Activated naive CD8-positive, alpha-beta T cell (primary cell): ENCODE data around the gene TBC1D14.

Experiments
- H3K27ac Mint-ChIP-seq: one replicate; pipeline ENCODE4 v1.8.0; 2021; ENCODE audit warnings: mixed read lengths
- H3K27me3 Mint-ChIP-seq: one replicate; pipeline ENCODE4 v1.8.0; 2021; ENCODE audit warnings: mixed read lengths
- H3K36me3 Mint-ChIP-seq: one replicate; pipeline ENCODE4 v1.8.0; 2021; ENCODE audit warnings: mixed read lengths
- H3K4me1 Mint-ChIP-seq: one replicate; pipeline ENCODE4 v1.8.0; 2021; ENCODE audit warnings: low read depth, mixed read lengths
- H3K4me3 Mint-ChIP-seq: one replicate; pipeline ENCODE4 v1.8.0; 2021; ENCODE audit warnings: mild to moderate bottlenecking, mixed read lengths
- H3K9me3 Mint-ChIP-seq: one replicate; pipeline ENCODE4 v1.8.0; 2021; ENCODE audit warnings: low read depth, mixed read lengths

TBC1D14 gene

DNA sequence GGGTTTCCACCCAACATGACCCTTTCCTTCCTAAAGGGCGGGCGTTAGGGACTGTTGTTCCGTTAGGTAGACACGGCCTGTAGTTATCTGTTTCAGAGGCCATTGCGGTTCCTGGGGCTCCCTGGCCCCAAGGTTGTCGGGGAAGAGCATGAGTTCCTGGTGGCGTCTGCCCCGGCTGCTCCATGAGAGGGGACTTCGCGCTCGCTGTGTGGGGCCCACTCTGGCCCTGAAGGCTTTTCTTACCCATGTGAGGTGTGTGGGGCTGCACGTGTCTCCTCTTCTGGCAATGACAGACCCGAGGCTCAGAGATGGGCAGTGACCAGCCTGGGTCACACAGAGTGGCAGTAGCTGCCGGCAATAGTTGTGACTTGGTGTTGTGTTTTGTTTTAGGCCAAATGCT, 142.7 kb downstream of the TBC1D14 start:
- Mint-ChIP-seq H3K4me3 (no peak overlapping the region), H3K4me1 (peaks cover 31% of the 10 kb centered on the region), H3K27me3 (no peaks in the 10 kb centered on the region), H3K9me3 (no peaks in the 10 kb centered on the region), H3K27ac (no peak overlapping the region), H3K36me3 (peaks cover 5% of the 10 kb centered on the region)

DNA sequence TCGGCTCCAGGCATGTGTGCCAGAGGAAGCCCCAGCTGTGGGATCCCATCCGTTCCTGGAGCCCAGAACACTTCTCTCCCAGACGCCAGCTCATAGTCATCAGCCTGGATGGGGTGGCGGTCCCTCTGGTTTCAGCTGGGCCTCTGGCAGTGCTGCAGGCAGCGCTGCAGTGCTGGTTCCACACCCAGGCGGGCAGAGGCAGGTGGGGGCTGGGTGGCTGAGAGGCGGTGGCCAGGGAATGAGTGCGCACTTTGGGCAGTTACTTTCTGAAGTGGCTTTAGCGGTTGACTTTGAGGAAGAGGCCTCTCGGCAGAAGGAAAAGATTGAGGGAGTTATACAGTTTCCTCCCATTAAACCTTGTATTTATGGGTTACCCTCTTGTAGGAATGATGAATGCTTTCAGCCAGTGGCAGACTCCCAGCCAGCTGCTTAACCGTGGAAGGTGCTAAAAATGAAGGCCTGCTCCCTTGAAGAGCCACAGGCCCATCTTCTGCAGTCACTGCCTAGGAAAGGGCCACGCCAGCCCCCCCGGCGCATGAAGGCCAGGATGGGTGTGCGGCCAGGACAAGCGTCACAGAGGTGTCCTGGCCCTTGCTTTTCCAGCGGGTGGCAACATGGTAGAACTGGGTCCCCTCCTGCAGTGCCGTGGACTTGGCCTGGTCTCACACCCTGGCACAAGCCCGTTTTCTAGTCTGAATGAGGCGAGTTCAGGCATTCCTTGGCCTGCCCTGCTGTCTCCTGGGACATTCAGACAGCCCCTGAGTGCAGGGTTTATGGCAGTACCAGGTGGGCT, 143.5 kb downstream of the TBC1D14 start:
- H3K4me3 Mint-ChIP-seq = no peak overlapping the region
- H3K36me3 Mint-ChIP-seq = peaks cover 5% of the 10 kb centered on the region
- H3K27ac Mint-ChIP-seq = peak overlapping the region; percentile 28
- no peaks in the 10 kb centered on the region for H3K9me3 Mint-ChIP-seq
- H3K27me3 Mint-ChIP-seq = no peaks in the 10 kb centered on the region
- peaks cover 27% of the 10 kb centered on the region for H3K4me1 Mint-ChIP-seq

DNA sequence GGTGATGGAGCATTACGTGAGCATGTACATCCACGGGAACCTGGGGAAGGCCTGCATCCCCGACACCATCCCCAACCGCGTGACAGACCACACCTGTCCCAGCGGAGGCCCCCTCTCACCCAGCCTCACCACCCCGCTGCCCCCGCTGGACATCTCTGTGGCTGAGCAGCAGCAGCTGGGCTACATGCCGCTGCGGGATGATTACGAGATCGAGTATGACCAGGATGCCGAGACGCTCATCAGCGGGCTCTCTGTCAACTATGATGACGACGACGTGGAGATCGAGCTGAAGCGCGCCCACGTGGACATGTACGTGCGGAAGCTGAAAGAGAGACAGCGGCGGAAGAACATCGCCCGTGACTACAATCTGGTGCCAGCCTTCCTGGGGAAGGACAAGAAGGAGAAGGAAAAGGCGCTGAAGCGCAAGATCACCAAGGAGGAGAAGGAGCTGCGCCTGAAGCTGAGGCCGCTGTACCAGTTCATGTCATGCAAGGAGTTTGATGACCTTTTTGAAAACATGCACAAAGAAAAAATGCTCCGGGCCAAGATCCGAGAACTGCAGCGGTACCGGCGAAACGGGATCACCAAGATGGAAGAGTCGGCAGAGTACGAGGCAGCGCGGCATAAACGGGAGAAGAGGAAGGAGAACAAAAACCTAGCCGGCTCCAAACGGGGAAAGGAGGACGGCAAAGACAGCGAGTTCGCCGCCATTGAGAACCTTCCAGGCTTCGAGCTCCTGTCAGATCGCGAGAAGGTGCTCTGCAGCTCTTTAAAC, 144.7 kb downstream of the TBC1D14 start:
- no peak overlapping the region for H3K4me3 Mint-ChIP-seq
- H3K4me1 Mint-ChIP-seq = peaks cover 22% of the 10 kb centered on the region
- peaks cover 2% of the 10 kb centered on the region for H3K36me3 Mint-ChIP-seq
- no peaks in the 10 kb centered on the region for H3K27me3 Mint-ChIP-seq
- H3K9me3 Mint-ChIP-seq = no peaks in the 10 kb centered on the region
- H3K27ac Mint-ChIP-seq = no peak overlapping the region

DNA sequence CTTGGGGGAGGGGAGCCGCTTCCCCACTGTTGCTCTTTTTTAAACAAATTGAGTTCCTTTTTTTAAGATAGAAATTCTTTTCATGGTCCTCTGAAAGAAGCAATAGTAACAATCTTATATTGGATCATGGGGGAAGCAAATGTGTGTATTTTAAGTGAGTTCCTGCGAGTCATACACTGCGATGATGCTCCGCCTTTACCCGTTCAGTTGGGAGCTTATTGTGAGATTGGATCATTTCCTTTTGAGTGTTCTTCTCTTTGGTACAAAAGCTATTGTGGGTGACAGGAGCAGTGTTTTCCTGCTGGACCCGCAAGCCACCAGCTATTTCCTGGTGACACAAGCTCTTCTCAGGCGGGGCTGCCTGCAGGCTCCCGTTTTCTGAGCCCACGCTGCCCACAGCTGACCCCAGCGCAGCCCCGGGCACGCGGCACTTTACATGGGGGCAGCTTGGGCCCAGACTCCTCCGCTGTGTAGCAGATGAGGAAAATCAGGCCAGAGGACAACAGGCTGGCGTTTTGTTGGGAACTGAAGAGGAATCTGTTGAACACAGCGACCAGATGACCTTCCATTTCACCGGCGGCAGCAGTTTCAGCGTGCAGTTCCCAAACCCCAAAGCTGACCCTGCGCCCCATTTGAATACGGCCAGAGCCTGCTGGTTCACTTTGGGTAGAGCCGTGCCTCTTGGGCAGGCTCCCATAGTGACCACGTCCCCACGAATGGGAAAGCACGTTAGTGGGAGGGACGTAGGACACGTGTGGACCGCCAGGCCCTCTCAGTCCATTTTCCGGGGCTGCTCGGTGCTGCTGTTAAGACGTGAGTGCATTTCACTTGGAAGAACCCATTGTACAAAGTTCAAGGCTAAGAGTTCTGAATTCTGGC, 145.7 kb downstream of the TBC1D14 start:
- H3K27ac Mint-ChIP-seq = peak overlapping the region; percentile 22
- H3K4me3 Mint-ChIP-seq = no peak overlapping the region
- H3K4me1 Mint-ChIP-seq = peaks cover 16% of the 10 kb centered on the region
- H3K9me3 Mint-ChIP-seq = no peaks in the 10 kb centered on the region
- H3K27me3 Mint-ChIP-seq = no peaks in the 10 kb centered on the region
- peaks cover 2% of the 10 kb centered on the region for H3K36me3 Mint-ChIP-seq

DNA sequence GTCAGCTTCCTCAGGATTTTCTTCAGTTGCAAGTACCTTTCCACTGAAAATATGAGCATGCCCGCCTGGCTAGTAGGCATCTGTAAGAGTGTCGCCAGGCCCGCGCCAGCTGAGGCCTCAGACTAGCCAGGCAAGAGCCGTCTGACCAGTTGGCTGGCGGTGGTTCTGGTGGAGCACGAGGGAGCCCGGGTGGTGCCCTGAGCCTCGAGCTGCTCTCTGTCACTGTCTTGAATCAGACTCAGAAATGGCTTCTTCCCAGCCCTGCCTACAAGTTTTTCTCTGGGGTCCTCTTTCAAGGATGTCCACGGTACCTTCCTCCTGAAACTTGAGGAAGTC, 146.3 kb downstream of the TBC1D14 start:
- H3K36me3 Mint-ChIP-seq = peaks cover 2% of the 10 kb centered on the region
- H3K9me3 Mint-ChIP-seq = no peaks in the 10 kb centered on the region
- no peak overlapping the region for H3K4me3 Mint-ChIP-seq
- H3K27ac Mint-ChIP-seq = peak overlapping the region; percentile 22
- H3K27me3 Mint-ChIP-seq = no peaks in the 10 kb centered on the region
- peaks cover 16% of the 10 kb centered on the region for H3K4me1 Mint-ChIP-seq

DNA sequence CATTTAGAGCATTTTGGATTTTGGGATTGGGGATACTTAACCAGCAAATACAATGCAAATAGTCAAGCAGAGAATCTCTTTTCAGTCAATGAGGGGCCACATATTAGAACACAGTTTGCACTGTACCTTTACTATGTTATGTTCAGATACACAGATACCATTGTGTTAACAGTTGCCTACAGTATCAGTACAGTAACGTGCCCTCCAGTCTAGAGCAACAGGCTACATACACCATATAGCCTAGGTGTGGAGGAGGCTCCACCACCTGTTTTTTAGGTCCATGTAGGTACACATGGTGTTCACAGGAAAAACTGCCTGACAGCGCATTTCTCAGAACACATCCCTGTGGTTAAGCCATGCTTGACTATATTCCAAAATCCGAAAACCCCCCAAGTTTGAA, 149.2 kb downstream of the TBC1D14 start:
- Mint-ChIP-seq H3K4me3 (no peak overlapping the region), H3K4me1 (peaks cover 10% of the 10 kb centered on the region), H3K9me3 (no peaks in the 10 kb centered on the region), H3K36me3 (peaks cover 2% of the 10 kb centered on the region), H3K27me3 (no peaks in the 10 kb centered on the region), H3K27ac (no peak overlapping the region)

DNA sequence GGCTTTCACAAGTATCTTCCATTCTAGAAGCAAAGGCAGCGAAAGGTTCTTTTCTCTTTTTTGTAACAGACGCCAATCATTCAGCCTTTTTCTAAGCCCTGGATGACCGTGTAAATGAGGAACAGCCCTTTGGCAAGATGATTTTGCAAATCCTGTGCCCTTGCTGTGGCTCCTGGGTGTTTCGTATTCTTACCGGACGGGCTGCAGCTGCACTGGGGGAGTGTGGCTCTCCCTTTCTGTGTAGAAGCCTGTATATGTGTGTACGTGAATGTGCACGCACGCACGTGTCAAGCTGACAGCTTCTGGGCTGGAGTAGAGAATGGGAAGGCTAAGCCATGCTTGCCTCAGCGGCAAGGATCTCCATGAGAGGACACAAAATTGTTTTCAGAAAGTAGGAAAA, 150.0 kb downstream of the TBC1D14 start:
- Mint-ChIP-seq H3K9me3 (no peaks in the 10 kb centered on the region), H3K36me3 (no peaks in the 10 kb centered on the region), H3K4me3 (no peak overlapping the region), H3K27me3 (no peaks in the 10 kb centered on the region), H3K4me1 (peaks cover 15% of the 10 kb centered on the region), H3K27ac (no peak overlapping the region)

DNA sequence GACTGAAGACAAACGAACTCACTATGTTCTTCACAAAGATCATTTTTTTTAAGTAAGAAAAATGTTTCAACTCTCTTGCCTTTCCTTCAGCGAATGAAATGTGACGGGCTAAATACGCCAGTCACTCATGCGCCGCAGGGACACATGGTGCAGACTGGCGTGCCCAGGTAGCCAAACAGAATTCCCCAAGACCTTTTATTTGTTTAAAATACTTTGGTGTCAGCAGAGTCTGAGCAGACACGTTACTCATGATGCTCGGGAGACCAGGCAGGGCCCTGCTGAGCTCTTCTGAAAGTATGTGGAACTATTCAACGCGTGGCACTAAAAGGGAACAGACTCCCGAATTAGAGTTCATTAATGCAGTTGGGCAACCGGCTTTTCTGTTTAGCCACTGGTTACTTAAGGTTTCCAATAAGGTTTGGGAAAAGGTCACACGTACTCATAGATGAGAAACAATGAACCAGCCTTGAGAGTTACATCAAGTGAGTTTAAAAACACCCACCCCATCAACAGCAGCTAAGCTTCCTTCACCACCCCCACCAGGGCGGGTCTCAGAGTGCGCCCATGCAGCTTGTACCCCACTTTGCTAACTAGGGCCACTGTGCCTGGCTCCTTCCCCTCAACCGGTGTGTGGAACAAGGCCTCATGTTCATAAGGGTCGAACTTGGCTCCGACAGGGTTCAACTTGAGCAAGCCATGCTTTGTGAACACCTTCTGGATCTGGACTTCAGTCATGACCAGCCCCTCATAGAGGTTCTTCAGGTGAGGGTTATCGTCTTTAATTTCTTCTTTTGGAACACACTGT, 150.9 kb downstream of the TBC1D14 start:
- no peaks in the 10 kb centered on the region for H3K27me3 Mint-ChIP-seq
- no peaks in the 10 kb centered on the region for H3K9me3 Mint-ChIP-seq
- peak overlapping the region; percentile 58 for H3K27ac Mint-ChIP-seq
- no peak overlapping the region for H3K4me3 Mint-ChIP-seq
- H3K4me1 Mint-ChIP-seq = peaks cover 21% of the 10 kb centered on the region
- peaks cover 4% of the 10 kb centered on the region for H3K36me3 Mint-ChIP-seq

DNA sequence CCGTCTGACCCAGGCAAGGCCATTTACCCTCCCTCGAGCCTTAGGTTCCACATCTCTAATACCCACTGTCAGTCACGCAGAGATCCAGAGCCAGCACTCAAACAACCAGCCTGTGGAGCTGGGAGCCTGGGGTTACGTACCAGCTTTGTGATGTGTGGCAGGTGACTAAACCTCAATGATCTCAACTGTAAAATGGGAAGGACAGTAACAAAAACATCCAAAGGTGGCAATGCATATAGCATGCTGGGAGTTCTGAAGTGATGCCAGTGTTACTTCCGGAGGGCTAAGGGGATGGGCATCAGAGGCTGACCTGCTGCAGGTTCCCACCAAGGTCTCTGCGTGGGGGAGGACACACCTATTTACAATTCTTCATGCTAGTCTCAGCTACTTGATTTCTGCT, 152.2 kb downstream of the TBC1D14 start:
- peaks cover 5% of the 10 kb centered on the region for H3K36me3 Mint-ChIP-seq
- no peak overlapping the region for H3K4me3 Mint-ChIP-seq
- no peaks in the 10 kb centered on the region for H3K27me3 Mint-ChIP-seq
- no peak overlapping the region for H3K27ac Mint-ChIP-seq
- no peaks in the 10 kb centered on the region for H3K9me3 Mint-ChIP-seq
- H3K4me1 Mint-ChIP-seq = peaks cover 32% of the 10 kb centered on the region

DNA sequence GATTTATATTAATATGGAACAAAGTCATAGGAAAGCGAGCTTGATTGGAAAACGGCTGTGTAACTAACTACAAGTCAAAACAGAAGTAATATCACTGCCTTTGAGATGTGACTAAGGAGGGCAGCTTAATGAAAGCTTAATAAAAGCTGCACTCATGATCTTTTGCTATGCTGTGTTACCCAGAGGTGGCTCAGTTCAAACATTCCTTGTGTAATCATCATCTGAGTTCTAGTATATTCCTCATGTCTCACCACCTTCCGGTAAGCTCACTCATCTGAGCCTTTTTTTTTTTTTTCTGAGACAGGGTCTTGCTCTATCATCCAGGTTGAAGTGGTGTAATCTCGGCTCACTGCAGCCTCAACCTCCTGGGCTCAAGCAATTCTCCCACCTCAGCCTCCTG, 153.2 kb downstream of the TBC1D14 start:
- Mint-ChIP-seq H3K9me3 (no peaks in the 10 kb centered on the region), H3K4me3 (no peak overlapping the region), H3K4me1 (peaks cover 35% of the 10 kb centered on the region), H3K36me3 (peaks cover 10% of the 10 kb centered on the region), H3K27me3 (no peaks in the 10 kb centered on the region), H3K27ac (peak overlapping the region; percentile 19)

DNA sequence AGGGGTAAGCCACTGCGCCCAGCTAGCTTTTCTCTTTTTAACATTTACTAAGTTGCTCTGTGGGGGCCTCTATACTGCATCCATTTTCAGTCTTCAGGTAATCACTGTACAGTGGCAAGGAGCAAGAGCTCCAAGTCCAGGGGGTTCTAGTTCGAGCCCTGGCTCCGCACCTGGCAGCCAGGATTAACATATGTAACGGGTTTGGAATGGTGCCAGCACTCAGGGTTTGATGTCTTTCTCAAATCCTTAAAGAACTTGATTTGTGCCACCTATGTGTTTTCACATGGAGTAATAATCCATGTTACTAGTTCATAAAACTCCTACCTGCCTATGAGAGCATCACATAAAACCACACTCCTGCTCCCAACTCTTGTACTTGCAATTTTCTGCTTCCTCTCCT, 153.7 kb downstream of the TBC1D14 start:
- H3K36me3 Mint-ChIP-seq = peaks cover 10% of the 10 kb centered on the region
- no peak overlapping the region for H3K4me3 Mint-ChIP-seq
- peak overlapping the region; percentile 55 for H3K27ac Mint-ChIP-seq
- peaks cover 39% of the 10 kb centered on the region for H3K4me1 Mint-ChIP-seq
- no peaks in the 10 kb centered on the region for H3K27me3 Mint-ChIP-seq
- no peaks in the 10 kb centered on the region for H3K9me3 Mint-ChIP-seq

DNA sequence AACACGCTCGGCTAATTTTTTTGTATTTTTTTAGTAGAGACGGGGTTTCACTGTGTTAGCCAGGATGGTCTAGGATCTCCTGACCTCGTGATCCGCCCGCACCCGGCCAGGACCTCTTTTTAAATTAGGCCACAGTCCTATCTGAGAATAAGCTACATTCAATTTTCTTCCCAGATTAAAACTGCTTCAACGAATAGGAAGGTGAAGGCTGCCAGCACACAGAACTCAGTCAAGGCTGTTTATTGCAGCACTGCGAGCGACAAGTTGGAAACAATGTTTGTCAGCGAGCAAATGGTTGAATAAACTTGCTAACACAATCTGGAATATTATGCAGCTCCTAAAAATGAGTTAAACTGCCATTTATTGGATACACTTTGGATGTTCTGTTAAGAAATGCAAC, 156.4 kb downstream of the TBC1D14 start:
- Mint-ChIP-seq H3K4me3 (peak overlapping the region; percentile 95), H3K27me3 (no peaks in the 10 kb centered on the region), H3K9me3 (no peaks in the 10 kb centered on the region), H3K27ac (peak overlapping the region; percentile 87), H3K36me3 (peaks cover 10% of the 10 kb centered on the region), H3K4me1 (peaks cover 53% of the 10 kb centered on the region)

DNA sequence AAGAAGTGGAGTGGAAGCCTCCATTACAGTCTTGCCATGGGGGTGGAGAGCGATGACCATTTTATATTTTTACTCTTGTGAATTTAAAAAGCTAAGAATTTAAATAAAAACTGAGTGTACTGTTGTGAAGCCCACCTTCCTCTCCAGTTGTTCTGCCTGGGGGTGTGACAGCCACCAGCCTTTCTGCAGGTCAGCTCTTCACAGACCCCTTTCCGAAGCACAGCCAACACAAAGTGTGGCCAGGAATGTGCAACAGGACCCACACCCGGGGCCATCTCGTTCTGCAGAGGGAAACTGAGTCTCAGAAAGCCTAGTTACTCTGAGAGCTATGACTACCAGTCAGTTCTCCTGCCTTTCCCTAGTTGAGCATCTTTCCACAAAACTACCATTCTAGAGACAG, 156.9 kb downstream of the TBC1D14 start:
- H3K9me3 Mint-ChIP-seq = no peaks in the 10 kb centered on the region
- H3K27me3 Mint-ChIP-seq = no peaks in the 10 kb centered on the region
- peak overlapping the region; percentile 95 for H3K4me3 Mint-ChIP-seq
- H3K27ac Mint-ChIP-seq = peak overlapping the region; percentile 87
- H3K36me3 Mint-ChIP-seq = peaks cover 10% of the 10 kb centered on the region
- peaks cover 51% of the 10 kb centered on the region for H3K4me1 Mint-ChIP-seq

DNA sequence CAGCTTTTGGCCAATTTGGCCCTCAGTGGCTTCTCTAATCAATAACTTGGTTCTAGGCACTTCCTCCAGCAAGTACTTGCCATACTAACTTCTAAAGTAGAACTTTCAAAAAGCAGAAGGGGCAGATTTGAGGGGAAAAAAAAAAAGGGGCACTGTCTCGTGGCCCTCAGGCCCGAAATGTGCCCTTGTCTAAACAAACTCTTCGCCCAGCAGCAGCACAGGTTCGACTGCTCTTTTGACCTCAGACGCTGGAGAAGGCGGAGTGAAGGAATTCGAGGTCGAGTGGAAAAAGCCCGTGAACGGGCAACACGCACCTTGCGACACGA, 157.5 kb downstream of the TBC1D14 start:
- H3K27me3 Mint-ChIP-seq = no peaks in the 10 kb centered on the region
- peak overlapping the region; percentile 87 for H3K27ac Mint-ChIP-seq
- no peaks in the 10 kb centered on the region for H3K9me3 Mint-ChIP-seq
- peaks cover 10% of the 10 kb centered on the region for H3K36me3 Mint-ChIP-seq
- peak overlapping the region; percentile 95 for H3K4me3 Mint-ChIP-seq
- peaks cover 51% of the 10 kb centered on the region for H3K4me1 Mint-ChIP-seq
